Uterus (tissue), 4 donors: Measurements from ENCODE around the gene INPP5F. TPM values are rescaled to one million over a fixed set of nuclear protein-coding genes. Genes with fewer than 3 reads are reported as not detected.

Experiments used
- DNase-seq, 2 donors: peaks; one replicate each; pipeline ENCODE4 v3.0.0-alpha.2; 2019 to 2020
- H3K27ac ChIP-seq, 2 donors: fragments of 200-600 bp; sonication (generic); 1 replicate in 1 of 2; 2 replicates in 1 of 2; pipeline ENCODE4 v1.5.1; 2016 to 2018
- H3K27me3 ChIP-seq, 2 donors: fragments of 200-600 bp; sonication (generic); one replicate each; pipeline ENCODE4 v1.5.1; 2018 to 2019; ENCODE audit warnings: control low read depth in 1 of 2
- H3K36me3 ChIP-seq, 2 donors: fragments of 200-600 bp; sonication (generic); one replicate each; pipeline ENCODE4 v1.5.1; 2019; ENCODE audit warnings: control low read depth in 1 of 2
- H3K4me1 ChIP-seq, 2 donors: fragments of 200-600 bp; sonication (generic); one replicate each; pipeline ENCODE4 v1.5.1; 2018 to 2019; ENCODE audit warnings: control low read depth in 1 of 2
- H3K4me3 ChIP-seq, 2 donors: fragments of 200-600 bp; sonication (generic); 1 replicate in 1 of 2; 2 replicates in 1 of 2; pipeline ENCODE4 v1.5.1; 2018 to 2019; ENCODE audit warnings: mild to moderate bottlenecking in 1 of 2
- H3K9me3 ChIP-seq, 2 donors: fragments of 200-600 bp; sonication (generic); one replicate each; pipeline ENCODE4 v1.5.1; 2019; ENCODE audit warnings: control low read depth in 1 of 2
- POLR2A ChIP-seq, 2 donors: fragments of 450-650 bp; IDR thresholded peaks; one replicate each; pipeline ENCODE4 v1.6.1; 2016; ENCODE audit warnings: antibody characterized with exemption in 2 of 2, mild to moderate bottlenecking in 1 of 2, moderate library complexity in 1 of 2
- intact Hi-C: fragments of 100-400 bp; cut with DNase I; formaldehyde crosslinking; loops from one replicate; pipeline ENCODE4 v1.15.1; 2023; ENCODE audit warnings: low total_unique reads
- total RNA-seq, 4 donors: library from RNA; depleted of rRNA in 3 of 4; stranded (reverse); fragments of >200 nt in 3 of 4; gene quantifications; one replicate each; pipeline versions ENCODE4 v1.1.0 to v1.2.4, GENCODE V29; 2014 to 2023
- TF ChIP-seq, protein P1 (sequence below), 4 experiments: fragments of 200-600 bp in 2 of 4; fragments of 450-650 bp in 2 of 4; sonication (generic) in 2 of 4; IDR thresholded peaks; one replicate each; pipeline ENCODE4 v1.5.1; 2016 to 2019; ENCODE audit warnings: antibody characterized with exemption in 4 of 4, mild to moderate bottlenecking in 2 of 4, moderate library complexity in 1 of 4
- donor health status: DM: yes; HTN: yes; CAD: no.

INPP5F gene
- total RNA-seq, 4 donors from 2014 or later: 14.3 to 67.3 (median 27.8) TPM

DNA sequence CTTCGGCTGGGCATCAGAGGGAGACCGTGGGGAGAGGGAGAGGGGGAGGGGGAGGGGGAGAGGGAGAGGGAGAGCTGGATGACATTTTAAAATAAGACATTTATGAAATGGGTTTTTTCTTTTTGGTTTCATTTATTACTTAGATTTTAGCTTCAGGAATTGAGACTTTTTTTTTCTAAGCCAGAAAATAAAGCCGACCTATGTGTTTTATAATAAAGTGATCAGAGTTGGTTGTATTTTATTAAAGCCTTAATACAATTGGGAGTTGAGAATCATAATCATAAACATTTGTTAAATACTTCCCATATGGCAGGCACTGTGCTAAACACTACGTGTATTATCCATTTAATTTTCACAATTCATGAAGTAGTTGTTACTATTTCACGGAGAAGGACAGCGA lies 70.2 kb downstream of the INPP5F start:
- no peak for TF ChIP-seq POLR2A (IDR thresholded peaks at IDR 0.05)
- TF ChIP-seq, protein P1, sequence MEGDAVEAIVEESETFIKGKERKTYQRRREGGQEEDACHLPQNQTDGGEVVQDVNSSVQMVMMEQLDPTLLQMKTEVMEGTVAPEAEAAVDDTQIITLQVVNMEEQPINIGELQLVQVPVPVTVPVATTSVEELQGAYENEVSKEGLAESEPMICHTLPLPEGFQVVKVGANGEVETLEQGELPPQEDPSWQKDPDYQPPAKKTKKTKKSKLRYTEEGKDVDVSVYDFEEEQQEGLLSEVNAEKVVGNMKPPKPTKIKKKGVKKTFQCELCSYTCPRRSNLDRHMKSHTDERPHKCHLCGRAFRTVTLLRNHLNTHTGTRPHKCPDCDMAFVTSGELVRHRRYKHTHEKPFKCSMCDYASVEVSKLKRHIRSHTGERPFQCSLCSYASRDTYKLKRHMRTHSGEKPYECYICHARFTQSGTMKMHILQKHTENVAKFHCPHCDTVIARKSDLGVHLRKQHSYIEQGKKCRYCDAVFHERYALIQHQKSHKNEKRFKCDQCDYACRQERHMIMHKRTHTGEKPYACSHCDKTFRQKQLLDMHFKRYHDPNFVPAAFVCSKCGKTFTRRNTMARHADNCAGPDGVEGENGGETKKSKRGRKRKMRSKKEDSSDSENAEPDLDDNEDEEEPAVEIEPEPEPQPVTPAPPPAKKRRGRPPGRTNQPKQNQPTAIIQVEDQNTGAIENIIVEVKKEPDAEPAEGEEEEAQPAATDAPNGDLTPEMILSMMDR (IDR thresholded peaks at IDR 0.05): no peak
- H3K9me3 ChIP-seq: no peaks in the 10 kb centered on the region
- intact Hi-C loops: no loop called here

DNA sequence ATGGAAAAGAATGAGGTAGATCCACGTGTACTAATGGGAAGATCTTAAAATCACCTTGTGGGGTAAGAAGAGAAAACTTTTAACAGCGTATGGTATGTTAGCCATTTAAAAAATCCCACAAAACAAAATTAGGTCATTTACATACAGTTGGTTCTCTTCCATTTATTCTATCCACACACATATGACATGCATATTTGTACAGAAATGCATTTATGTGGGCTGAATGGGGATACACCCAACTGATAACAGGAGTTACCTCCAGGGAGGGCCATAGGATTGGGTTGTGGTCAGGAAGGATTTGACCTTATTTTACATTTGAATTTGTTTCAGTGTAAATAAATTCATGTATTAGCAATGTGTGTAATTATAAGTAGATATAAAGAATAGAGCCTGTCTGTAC lies 75.3 kb downstream of the INPP5F start:
- Histone ChIP-seq H3K27ac (no peak overlapping the region), H3K4me1 (no peaks in the 10 kb centered on the region), H3K4me3 (no peak overlapping the region), H3K36me3 (no peaks in the 10 kb centered on the region), H3K27me3 (no peaks in the 10 kb centered on the region), H3K9me3 (no peaks in the 10 kb centered on the region)
- TF ChIP-seq POLR2A (IDR thresholded peaks at IDR 0.05): no peak
- TF ChIP-seq, protein P1 (IDR thresholded peaks at IDR 0.05): no peak
- DNase-seq: no peak
- intact Hi-C loops: no loop called here

More for the DNA sequence above, 70.2 kb downstream of the INPP5F start:
- H3K4me3 ChIP-seq: no peak overlapping the region
- no peak for DNase-seq
- no peak overlapping the region for H3K27ac ChIP-seq
- no peaks in the 10 kb centered on the region for H3K27me3 ChIP-seq
- H3K36me3 ChIP-seq: no peaks in the 10 kb centered on the region
- H3K4me1 ChIP-seq: no peaks in the 10 kb centered on the region

DNA sequence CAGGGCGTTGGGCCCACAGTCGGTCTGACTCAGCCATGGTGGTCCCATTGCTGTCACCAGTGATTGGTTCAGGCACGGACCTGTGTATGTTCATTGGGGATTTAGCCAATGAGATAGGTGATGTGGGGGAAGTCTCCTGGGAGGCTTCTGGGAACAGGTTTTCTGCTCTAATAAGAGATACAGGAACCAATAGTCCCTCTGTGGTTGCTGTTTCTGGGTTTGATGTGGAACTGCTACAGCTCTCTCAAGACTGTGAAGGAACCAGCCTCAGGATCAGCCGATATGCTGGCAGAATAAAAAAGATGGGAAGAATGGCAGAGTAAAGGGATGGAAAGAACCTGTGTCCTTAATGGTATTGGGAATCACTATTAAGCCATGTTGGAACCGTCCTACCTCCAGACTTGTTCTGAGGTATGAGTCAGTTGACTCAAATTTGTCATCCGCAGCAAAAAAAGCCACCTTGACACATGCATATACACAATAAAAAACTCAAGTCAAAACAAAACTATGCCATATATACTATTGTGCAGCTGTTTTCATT lies 76.2 kb downstream of the INPP5F start:
- Histone ChIP-seq H3K27me3 (no peaks in the 10 kb centered on the region), H3K27ac (no peak overlapping the region), H3K4me3 (no peak overlapping the region), H3K36me3 (no peaks in the 10 kb centered on the region), H3K9me3 (no peaks in the 10 kb centered on the region), H3K4me1 (no peaks in the 10 kb centered on the region)
- intact Hi-C loops: no loop called here
- DNase-seq: no peak
- TF ChIP-seq, protein P1 (IDR thresholded peaks at IDR 0.05): no peak
- no peak for TF ChIP-seq POLR2A (IDR thresholded peaks at IDR 0.05)

DNA sequence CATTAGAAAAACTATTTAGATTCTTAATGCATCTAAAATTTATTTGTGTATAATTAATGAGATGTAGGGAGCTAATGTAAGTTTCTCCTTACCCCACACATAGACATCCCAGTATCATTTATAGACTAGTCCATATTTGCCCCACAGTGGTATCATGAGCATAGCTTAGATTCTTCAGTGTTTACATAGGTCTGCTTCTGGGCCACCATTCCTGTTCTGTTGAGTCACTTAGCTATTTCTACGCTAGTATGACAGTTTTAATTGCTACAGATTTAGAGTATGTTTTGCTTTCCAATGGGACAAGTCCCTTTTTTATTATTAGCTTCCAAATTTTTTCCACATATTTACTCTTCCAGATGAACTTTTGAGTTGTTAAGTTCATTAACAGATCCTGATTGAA lies 77.4 kb downstream of the INPP5F start:
- no peak for DNase-seq
- no peaks in the 10 kb centered on the region for H3K4me1 ChIP-seq
- no peak overlapping the region for H3K4me3 ChIP-seq
- TF ChIP-seq, protein P1 (IDR thresholded peaks at IDR 0.05): no peak
- no peak for TF ChIP-seq POLR2A (IDR thresholded peaks at IDR 0.05)
- H3K27ac ChIP-seq: no peak overlapping the region
- no peaks in the 10 kb centered on the region for H3K9me3 ChIP-seq
- intact Hi-C loops: no loop called here
- H3K36me3 ChIP-seq: no peaks in the 10 kb centered on the region
- H3K27me3 ChIP-seq: no peaks in the 10 kb centered on the region

DNA sequence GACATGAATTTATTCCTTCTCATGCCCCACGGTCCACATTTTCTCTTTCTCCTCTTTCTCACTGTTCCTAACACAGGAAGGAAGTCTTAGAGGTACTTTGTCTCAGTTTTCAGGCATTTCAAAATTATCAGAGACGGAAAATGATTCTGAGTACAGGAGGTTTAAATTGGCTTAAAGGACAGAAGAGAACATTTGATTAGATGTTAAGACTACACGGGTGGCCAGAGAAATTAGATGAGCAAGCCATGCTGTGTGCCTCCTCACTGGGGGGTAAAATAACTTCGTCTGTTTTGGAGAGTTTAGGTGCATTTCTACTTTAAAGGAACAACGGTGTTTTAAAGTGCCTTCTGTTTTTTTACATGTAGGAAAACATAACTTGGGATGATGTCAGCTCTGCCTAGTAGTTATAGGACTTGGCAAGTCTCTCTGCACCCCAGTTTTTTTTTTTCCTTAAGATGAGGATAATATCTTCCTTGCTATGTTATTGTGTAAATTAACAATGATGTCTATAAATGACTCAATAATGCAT lies 79.9 kb downstream of the INPP5F start:
- Histone ChIP-seq H3K9me3 (no peaks in the 10 kb centered on the region), H3K4me1 (no peaks in the 10 kb centered on the region), H3K27ac (no peak overlapping the region), H3K36me3 (no peaks in the 10 kb centered on the region), H3K27me3 (no peaks in the 10 kb centered on the region), H3K4me3 (no peak overlapping the region)
- no peak for TF ChIP-seq POLR2A (IDR thresholded peaks at IDR 0.05)
- TF ChIP-seq, protein P1 (IDR thresholded peaks at IDR 0.05): no peak
- intact Hi-C loops: no loop called here
- no peak for DNase-seq
